GM12878 (cell line): Measurements from ENCODE around the gene MCCD1.
"Not testable (repeated sequence)": the region's sequence is repeated elsewhere in the genome, so short reads cannot be mapped to it uniquely, and the experiment has no call there.

Source experiments
- CTCF ChIP-seq, 3 experiments: IDR thresholded peaks in 2 of 3; conservative IDR thresholded peaks in 1 of 3; 2 replicates each; pipeline ENCODE4 v1.5.1; 2011; ENCODE audit warnings: low read depth in 3 of 3, low read length in 3 of 3, mild to moderate bottlenecking in 3 of 3, control low read depth in 2 of 3, moderate library complexity in 2 of 3, inconsistent platforms in 1 of 3, mixed read lengths in 1 of 3; ENCODE audit not compliant: control insufficient read depth in 2 of 3, insufficient read depth in 1 of 3; ENCODE audit errors: extremely low read depth in 1 of 3
- E2F4 ChIP-seq: IDR thresholded peaks from 2 replicates; pipeline ENCODE4 v1.6.1; 2012; ENCODE audit warnings: low read depth, low read length, improper control_type of control experiment
- EZH2 ChIP-seq: IDR thresholded peaks from 2 replicates; pipeline ENCODE4 v1.6.1; 2012; ENCODE audit warnings: low read depth, mild to moderate bottlenecking, control low read depth, inconsistent platforms, low read length, borderline replicate concordance; ENCODE audit not compliant: control insufficient read depth
- POLR2A ChIP-seq: IDR thresholded peaks from 2 replicates; pipeline ENCODE4 v1.6.1; 2011; ENCODE audit warnings: low read depth, mild to moderate bottlenecking, low read length
- POLR2AphosphoS5 ChIP-seq: IDR thresholded peaks from 2 replicates; pipeline ENCODE4 v1.6.1; 2011; ENCODE audit warnings: mild to moderate bottlenecking, low read length, inconsistent platforms
- SP1 ChIP-seq: IDR thresholded peaks from one replicate; pipeline ENCODE4 v1.6.1; 2011; ENCODE audit warnings: low read depth, low read length
- ZBED1 ChIP-seq: IDR thresholded peaks from 2 replicates; pipeline ENCODE4 v1.6.1; 2016; ENCODE audit warnings: borderline replicate concordance

DNA sequence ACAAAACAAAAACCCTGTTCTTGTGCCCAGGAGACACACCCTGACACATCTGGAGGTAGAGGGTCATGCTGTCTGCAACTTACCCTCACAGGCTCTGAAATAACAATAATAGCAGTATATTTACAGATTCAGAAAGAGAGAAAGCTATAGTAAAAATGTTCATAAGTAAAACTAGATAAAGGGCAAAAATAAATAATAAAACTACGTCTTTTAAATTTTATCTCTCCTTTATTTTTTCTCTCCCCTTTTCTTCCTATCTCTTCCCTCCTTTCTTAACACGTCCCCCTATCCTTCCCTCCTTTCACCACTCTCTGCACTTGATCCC lies 35.2 kb upstream of the MCCD1 start:
- TF ChIP-seq CTCF (IDR thresholded peaks at IDR 0.05 in 2 of 3, conservative IDR thresholded peaks at IDR 0.05 in 1 of 3; ENCODE audit: control insufficient read depth in 2 of 3, extremely low read depth in 1 of 3, insufficient read depth in 1 of 3, low read depth in 3 of 3, low read length in 3 of 3); POLR2A; ZBED1; E2F4; POLR2AphosphoS5; SP1; EZH2: not testable (repeated sequence)
